A549 (cell line): ENCODE measurements around the gene FAM131A.

ENCODE experiments used
- EP300 ChIP-seq, 2 experiments: fragments of >200 bp; sonication (Bioruptor Twin); formaldehyde crosslinking; IDR thresholded peaks; 2 replicates in 1 of 2; 3 replicates in 1 of 2; pipeline ENCODE4 v1.6.1; 2016 to 2017
- JUN ChIP-seq, 2 experiments: fragments of >200 bp; sonication (Bioruptor Twin); formaldehyde crosslinking; IDR thresholded peaks; 2 replicates in 1 of 2; 3 replicates in 1 of 2; pipeline ENCODE4 v1.6.1; 2016 to 2017
- MAZ ChIP-seq: fragments of 150-350 bp; IDR thresholded peaks from 2 replicates; pipeline ENCODE4 v1.6.1; 2014; ENCODE audit warnings: antibody characterized with exemption, low read depth, low read length, borderline replicate concordance
- POLR2A ChIP-seq: IDR thresholded peaks from 2 replicates; pipeline ENCODE4 v1.6.1; 2012; ENCODE audit warnings: mild to moderate bottlenecking, low read length
- RAD21 ChIP-seq, 2 experiments: fragments of >200 bp in 1 of 2; sonication (Bioruptor Twin) in 1 of 2; formaldehyde crosslinking in 1 of 2; IDR thresholded peaks in 1 of 2; conservative IDR thresholded peaks in 1 of 2; 2 replicates in 1 of 2; 3 replicates in 1 of 2; pipeline ENCODE4 v1.6.1; 2012 to 2018; ENCODE audit warnings: inconsistent platforms in 1 of 2
- SMC3 ChIP-seq: fragments of >200 bp; sonication (Bioruptor Twin); formaldehyde crosslinking; IDR thresholded peaks from 3 replicates; pipeline ENCODE4 v1.6.1; 2018; ENCODE audit warnings: inconsistent platforms
- TF ChIP-seq, protein P1 (sequence below): fragments of >200 bp; sonication (Bioruptor Twin); formaldehyde crosslinking; IDR thresholded peaks from 3 replicates; pipeline ENCODE4 v1.6.1; 2016
- TF ChIP-seq, protein P2 (sequence below): IDR thresholded peaks from 2 replicates; pipeline ENCODE4 v1.6.1; 2012
- TF ChIP-seq, protein P3 (sequence below): fragments of 200-600 bp; sonication (generic); IDR thresholded peaks from 2 replicates; pipeline ENCODE4 v1.6.1; 2016; ENCODE audit warnings: antibody characterized with exemption, mild to moderate bottlenecking, moderate library complexity
- TF ChIP-seq, protein P4 (sequence below): fragments of >200 bp; sonication (Bioruptor Twin); formaldehyde crosslinking; IDR thresholded peaks from 3 replicates; pipeline ENCODE4 v1.5.1; 2016

DNA sequence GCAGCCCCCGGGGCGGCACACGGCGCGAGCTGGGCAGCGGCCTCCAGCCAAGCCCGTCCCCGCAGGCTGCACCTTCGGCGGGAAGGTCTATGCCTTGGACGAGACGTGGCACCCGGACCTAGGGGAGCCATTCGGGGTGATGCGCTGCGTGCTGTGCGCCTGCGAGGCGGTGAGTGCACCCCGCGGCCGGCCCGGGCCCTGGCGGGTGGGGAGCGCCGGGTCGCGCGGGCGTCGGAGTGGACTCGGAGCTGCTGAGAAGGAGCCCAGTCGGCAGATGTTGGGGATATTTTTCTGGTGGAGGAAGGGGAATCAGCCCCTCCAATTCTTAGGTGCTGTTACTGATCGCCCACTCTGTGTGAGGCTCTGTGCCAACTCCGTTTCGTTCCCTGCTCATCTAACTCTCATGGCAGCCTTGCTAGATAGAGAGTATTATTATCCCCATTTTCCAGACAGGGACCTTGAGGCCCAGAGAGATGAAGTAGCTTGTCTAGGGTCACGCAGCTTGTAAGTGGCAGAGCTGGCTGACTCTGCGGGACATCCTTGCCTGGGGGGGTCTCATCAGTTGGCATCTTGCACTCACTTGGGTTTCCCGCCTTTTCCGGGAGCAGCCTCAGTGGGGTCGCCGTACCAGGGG lies 43.3 kb downstream of the FAM131A start:
- TF ChIP-seq, protein P1, sequence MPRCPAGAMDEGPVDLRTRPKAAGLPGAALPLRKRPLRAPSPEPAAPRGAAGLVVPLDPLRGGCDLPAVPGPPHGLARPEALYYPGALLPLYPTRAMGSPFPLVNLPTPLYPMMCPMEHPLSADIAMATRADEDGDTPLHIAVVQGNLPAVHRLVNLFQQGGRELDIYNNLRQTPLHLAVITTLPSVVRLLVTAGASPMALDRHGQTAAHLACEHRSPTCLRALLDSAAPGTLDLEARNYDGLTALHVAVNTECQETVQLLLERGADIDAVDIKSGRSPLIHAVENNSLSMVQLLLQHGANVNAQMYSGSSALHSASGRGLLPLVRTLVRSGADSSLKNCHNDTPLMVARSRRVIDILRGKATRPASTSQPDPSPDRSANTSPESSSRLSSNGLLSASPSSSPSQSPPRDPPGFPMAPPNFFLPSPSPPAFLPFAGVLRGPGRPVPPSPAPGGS = no peak
- TF ChIP-seq SMC3 (no peak), RAD21 (conservative IDR thresholded peaks at IDR 0.05 in 1 of 2, IDR thresholded peaks at IDR 0.05 in 1 of 2) (no peak), JUN (IDR thresholded peaks at IDR 0.05) (no peak), EP300 (IDR thresholded peaks at IDR 0.05) (no peak), POLR2A (no peak), MAZ (no peak)
- TF ChIP-seq, protein P2, sequence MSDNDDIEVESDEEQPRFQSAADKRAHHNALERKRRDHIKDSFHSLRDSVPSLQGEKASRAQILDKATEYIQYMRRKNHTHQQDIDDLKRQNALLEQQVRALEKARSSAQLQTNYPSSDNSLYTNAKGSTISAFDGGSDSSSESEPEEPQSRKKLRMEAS = no peak
- TF ChIP-seq, protein P3, sequence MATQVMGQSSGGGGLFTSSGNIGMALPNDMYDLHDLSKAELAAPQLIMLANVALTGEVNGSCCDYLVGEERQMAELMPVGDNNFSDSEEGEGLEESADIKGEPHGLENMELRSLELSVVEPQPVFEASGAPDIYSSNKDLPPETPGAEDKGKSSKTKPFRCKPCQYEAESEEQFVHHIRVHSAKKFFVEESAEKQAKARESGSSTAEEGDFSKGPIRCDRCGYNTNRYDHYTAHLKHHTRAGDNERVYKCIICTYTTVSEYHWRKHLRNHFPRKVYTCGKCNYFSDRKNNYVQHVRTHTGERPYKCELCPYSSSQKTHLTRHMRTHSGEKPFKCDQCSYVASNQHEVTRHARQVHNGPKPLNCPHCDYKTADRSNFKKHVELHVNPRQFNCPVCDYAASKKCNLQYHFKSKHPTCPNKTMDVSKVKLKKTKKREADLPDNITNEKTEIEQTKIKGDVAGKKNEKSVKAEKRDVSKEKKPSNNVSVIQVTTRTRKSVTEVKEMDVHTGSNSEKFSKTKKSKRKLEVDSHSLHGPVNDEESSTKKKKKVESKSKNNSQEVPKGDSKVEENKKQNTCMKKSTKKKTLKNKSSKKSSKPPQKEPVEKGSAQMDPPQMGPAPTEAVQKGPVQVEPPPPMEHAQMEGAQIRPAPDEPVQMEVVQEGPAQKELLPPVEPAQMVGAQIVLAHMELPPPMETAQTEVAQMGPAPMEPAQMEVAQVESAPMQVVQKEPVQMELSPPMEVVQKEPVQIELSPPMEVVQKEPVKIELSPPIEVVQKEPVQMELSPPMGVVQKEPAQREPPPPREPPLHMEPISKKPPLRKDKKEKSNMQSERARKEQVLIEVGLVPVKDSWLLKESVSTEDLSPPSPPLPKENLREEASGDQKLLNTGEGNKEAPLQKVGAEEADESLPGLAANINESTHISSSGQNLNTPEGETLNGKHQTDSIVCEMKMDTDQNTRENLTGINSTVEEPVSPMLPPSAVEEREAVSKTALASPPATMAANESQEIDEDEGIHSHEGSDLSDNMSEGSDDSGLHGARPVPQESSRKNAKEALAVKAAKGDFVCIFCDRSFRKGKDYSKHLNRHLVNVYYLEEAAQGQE = no peak
- TF ChIP-seq, protein P4, sequence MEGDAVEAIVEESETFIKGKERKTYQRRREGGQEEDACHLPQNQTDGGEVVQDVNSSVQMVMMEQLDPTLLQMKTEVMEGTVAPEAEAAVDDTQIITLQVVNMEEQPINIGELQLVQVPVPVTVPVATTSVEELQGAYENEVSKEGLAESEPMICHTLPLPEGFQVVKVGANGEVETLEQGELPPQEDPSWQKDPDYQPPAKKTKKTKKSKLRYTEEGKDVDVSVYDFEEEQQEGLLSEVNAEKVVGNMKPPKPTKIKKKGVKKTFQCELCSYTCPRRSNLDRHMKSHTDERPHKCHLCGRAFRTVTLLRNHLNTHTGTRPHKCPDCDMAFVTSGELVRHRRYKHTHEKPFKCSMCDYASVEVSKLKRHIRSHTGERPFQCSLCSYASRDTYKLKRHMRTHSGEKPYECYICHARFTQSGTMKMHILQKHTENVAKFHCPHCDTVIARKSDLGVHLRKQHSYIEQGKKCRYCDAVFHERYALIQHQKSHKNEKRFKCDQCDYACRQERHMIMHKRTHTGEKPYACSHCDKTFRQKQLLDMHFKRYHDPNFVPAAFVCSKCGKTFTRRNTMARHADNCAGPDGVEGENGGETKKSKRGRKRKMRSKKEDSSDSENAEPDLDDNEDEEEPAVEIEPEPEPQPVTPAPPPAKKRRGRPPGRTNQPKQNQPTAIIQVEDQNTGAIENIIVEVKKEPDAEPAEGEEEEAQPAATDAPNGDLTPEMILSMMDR = no peak
